NCI-H69 (cell line): ENCODE measurements around the gene ERC1.

Source experiments
- DNase-seq: peaks from one replicate; lab custom pipeline; 2025; lab: John Stamatoyannopoulos, UW

ERC1 gene

DNA sequence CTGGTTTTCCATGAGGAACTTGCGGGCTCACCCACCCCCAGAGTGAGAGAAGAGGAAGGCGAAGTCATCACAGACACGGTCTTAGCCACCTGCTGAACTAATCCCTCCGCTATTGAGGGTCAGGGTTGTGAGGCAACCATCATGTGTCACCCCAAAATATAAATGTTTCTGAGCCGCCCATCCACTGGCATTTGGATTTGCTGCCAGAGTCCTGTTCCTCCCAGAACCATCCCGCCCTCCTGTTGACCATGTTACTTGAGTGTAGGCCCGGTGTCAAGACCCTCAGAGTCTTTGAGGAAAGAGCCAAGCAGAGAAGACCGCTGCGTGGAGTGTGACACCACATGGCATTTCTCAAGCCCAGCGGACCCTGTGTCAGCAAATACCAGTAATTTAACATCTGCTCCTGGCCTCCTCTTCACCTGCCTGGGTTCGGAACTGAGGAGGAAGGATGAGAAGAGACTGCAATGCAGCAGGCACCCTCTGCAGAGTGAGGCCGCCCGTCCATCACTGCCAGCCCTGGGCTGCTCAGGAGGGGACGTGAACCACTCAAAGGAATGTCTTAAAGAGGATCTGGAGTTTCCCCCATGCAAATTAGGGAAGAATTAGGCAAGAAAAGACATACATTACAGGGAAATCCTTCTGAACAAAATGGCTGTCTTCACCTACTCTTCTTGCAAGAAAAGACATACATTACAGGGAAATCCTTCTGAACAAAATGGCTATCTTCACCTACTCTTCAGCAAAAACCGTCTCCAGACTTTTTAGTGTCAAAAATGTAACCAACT lies 502.9 kb downstream of the ERC1 start:
- no peak for DNase-seq

DNA sequence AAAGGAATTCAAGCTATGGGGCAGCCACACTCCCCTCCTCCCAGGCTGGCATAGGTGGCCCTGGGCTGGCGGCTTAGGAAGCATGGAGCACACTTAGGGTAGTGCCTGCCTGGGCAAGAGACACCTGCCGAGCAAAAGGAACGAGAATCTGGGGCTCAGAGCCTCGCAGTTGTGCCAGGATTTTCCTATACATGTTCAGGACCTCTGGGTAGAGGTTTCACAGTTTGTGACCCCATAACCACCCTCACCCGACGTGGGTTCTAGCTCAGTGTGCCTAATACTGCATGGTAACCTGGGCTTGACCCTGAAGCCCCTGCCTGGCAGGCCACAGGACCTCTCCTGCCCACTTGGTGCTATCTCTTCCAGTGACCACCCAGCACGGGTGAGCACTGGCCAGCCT lies 503.8 kb downstream of the ERC1 start:
- DNase-seq, result no peak

DNA sequence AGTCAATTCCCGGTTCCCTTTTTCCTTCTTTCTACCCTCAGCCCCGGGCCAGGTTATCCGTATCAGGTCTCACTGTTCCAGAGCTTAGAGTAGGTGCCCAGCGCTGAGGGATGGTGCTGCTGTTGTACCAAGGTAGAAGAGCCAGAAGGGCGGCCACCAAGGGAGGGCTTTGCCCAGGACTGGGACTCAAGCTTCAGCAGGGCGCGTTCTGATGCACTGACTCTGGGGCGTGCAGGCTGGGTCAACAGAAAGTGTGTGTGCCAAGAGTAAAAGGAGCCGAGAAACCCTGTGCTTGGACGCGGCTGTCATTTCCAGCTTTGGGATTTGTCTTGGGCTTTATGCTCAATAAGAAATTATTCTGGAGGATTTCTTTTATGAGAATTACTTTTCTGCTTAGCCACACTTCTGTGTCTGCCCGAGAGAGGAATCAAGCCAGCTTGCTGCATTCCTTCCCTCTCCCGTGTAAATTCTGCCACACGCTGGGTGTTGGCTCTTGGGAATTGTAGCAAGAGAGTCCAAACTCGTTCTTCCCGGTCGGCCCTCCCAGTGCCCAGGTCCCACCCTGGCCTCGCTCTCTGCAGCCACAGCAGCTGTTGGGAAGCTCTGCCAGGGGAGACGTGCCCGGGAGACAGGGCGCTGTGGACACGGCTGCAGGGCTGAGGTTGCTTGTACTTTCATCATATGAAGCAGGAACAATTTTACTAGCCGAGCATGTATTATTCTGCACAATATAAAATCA lies 505.3 kb downstream of the ERC1 start:
- DNase-seq, result no peak

GRCh38 chr12:1497161-1497560 lies 506.1 kb downstream of the ERC1 start:
- DNase-seq, result no peak

GRCh38 chr12:1498199-1498740 lies 507.2 kb downstream of the ERC1 start:
- no peak for DNase-seq

DNA sequence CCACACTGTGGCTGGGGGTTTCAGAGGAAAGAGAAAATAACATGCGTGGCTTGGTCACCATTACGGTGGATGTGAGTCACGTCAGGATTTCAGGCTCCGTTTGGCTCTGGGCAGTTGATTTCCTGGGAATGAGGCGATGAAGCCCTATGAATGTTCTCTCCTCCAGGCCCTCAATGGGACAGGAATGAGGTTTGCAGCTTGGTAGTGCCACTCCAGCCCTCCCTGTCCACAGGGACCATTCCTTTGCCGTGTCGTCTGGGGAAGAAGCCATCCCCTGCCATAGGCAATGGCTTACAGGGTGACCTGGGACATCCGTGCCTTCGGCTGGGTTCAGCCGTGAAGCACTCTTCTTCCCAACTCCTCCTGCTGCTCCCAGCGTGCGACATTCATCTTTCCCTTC lies 508.3 kb downstream of the ERC1 start:
- DNase-seq, result no peak

DNA sequence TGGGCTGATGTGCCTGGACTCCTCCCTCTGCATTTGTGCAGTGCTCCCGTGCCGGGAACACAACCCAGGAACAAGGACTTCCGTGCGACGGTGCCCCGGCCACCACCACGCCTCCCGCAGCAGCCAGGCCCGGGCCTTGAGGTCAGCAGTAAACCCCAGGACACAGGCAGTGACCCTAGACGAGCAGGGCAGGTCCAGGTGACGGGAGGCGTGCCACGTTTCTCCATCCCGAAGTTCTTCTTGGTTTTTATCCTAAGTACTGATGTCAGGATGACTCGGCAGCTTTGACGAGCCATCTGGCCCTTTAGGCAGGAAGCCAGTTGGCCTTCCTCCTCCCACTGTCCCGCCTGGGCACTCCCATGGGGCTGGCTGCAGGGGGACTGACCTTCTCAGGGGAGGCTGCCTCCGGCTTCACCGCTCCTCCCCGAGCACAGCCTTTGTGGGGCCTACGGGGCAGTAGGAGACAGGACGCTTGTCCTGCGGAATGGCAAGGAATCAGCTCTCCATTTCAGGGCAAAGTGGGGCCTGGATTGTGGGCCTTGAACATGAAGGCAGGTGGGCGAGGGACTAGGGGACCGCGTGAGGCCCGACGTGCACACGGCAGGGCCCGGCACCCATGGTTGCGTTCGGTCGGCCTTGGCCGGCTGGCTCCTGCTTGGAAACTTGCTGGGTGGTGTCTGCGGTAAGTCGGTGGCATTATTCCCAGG lies 509.2 kb downstream of the ERC1 start:
- DNase-seq, result peak; percentile 50

DNA sequence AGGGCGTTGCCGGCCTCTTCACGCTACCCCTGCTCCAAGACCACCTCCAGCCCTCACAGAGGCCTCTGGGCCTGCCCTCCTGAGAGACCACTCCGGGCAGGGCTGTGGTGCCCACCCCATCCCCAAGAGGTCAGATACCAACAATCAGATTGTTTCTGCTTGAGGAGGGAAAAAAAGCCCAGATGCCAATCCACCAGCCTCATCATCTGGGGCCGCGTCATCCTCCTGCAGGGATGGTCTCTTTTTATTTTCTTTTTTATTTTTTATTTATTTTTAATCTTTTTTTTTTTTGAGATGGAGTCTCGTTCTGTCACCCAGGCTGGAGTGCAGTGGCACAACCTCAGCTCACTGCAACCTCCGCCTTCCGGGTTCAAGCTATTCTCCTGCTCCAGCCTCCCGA lies 510.0 kb downstream of the ERC1 start:
- no peak for DNase-seq

DNA sequence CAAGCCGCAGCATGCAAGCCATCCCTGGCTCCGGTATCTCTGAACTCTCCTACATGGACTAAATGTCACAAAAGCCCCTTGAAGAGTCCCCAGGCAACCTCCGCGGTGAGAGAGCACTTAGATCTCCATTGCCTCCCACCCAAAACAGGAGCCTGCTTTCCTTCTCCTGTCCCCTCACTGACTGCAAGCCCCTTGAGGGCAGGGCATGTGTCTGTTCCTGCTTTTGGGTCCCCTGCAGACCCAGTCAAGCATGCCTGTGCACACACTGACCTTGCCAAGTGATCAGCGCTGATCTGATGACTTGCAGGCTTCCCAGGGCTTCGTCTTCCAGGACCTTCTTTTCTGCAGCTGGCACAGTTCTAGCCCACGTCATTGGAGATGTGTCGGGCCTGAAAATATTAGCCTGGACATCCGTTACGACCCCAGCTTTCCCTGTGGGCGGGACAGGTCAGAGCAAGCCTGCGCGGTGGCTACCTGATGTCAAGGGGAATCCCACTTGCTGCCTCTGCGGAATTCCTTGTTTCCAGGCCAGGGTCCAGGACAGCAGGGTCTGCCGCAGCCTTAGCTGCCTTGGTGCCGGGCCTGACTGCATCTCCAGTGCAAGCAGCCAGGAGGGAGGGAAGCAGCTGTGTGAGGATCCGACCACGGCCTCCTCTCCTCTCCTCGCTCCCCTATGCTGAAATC lies 510.8 kb downstream of the ERC1 start:
- no peak for DNase-seq

DNA sequence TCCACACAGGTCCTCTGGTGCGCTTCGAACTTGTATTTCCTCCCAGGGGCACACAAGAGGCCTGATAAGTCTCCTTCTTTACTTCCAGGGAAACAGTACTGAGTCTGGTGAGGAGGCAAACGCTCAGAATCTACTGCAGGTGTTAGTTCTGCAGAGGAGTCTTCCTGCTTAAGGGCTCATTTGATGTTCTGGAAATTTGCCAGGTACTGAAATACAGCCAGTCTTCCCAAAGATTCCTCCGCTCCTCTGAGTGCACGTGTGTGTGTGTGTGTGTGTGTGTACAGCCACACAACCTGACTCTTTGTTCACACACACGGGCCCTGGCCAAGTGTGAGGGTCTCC lies 511.3 kb downstream of the ERC1 start:
- peak; percentile 20 for DNase-seq

- no peak for DNase-seq
Measured at GRCh38 chr12:1502831-1503230, 511.8 kb downstream of the ERC1 start.

- no peak for DNase-seq
Measured at GRCh38 chr12:1503281-1503711, 512.3 kb downstream of the ERC1 start.

- no peak for DNase-seq
Measured at GRCh38 chr12:1504304-1504894, 513.4 kb downstream of the ERC1 start.

DNA sequence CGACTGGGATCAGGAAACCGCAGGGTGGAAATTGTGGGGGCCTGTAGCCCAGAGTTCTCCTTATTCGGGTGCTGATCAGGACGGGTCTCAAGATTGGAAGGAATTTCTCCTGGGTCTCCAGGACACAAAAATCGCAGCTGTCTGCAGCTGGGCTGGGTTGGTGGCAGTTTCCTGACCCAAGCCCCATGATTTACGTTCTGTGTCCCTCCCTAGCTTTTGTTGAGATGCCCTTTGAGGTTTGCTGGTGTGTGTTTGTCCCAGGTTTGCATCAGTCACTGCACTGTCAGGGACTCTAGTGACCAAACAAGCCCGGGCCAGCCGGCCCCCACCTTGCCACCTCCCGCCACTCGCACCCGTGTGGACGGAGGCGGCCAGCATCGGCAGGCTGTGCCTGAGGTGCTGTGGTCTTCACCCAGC lies 513.9 kb downstream of the ERC1 start:
- DNase-seq, result no peak

GRCh38 chr12:1505576-1505975 lies 514.6 kb downstream of the ERC1 start:
- DNase-seq, result no peak

DNA sequence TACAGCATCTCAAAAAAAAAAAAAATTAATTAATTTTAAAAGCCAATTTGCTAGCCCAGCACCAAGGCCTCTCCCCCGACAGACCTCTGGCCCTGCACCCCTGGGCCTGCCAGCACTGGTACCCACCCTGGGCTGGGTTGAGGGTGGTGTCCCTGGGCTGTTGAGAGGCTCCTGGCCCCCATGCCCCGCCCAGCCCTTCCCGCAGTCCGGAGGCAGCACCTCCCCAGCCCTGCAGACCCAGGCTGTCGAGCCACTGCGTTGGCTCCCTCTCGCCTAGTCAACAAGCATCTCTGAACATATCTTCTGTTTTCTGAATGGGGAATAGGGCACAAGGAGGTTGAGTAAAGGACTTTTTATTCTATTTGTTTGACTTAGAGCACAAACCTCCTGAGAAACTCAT lies 516.3 kb downstream of the ERC1 start:
- DNase-seq, result no peak

GRCh38 chr12:1509413-1510052 lies 518.5 kb downstream of the ERC1 start:
- no peak for DNase-seq

DNA sequence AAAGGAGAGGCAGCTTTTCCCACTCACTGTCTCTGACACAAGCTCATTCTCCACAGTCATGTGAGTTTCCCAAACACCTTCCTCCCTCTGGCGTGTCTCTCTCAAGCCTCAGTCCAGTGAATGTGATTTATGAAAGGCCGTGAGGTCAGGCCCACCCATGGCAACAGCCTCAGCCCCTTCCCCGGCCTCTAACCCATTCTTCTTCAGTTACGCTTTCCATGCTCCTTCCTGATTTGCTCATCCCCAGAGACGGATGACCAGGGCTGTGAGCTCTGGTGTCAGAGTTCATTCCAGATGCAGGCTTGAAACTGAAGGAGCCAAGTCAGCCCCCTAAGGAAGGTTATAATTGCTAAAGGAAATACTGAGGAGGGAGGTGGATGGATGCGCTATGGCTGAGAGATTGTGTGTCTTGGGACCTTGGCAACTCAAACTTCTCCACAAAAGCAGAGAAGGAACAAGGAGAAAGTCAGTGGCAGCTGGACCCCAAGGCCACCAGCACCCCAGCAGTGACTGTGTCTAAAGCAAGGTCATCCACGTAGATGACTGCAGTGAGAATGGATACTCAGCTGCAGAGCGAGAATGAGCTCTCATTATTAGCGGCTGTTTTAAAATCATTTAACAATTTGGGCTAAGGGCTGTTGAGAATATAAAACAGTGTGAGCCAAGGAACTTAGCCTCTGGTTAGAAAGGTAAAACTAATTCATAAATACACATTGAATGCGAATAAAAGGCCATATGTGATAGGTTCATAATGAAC lies 519.2 kb downstream of the ERC1 start:
- no peak for DNase-seq

GRCh38 chr12:1515010-1515409 lies 524.0 kb downstream of the ERC1 start:
- no peak for DNase-seq

DNA sequence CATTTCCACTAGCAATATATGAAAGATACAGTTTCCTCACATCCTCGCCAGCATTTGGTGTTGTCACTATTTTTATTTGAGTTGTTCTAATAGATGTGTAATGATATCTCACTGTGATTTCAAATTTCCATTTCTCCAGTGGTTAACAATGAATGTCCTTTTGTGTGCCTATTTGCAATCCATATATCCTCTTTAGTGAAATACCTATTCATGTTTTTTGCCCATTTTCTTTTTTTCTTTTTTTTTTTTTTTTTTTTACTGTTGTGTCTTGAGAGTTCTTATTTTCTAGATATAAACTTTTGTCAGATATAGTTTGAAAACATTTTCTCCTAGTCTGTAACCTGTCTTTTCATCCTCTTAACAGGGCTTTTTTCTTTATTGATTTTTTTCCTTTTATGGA lies 524.4 kb downstream of the ERC1 start:
- DNase-seq, result no peak

GRCh38 chr12:1517007-1517406 lies 526.0 kb downstream of the ERC1 start:
- DNase-seq, result peak; percentile 60
